Measurements from ENCODE around the gene LSM10. TPM values are rescaled to one million over a fixed set of nuclear protein-coding genes. Genes with fewer than 3 reads are reported as not detected.

Gene LSM10
- total RNA-seq, 1 experiment from 2014 or later, result 42.2 TPM

DNA sequence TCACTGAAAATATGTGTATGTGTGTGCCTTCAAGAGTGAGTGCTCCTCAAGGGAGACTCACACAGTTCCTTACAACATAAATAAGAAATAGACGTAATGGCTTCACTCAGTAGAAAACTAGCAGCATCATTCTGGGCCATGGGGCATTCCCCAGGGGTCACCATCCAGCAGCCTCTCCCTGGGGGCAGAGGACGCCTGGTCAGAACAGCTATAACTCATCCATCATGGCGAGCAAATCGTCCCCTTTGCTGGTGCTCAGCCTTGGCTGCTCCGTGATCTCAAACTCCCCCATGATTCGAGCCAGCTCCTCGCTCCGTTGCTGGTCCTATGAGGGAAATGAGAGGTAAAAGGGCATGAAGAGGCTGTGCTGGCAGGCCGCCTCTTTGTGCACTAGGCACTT is 20.2 kb upstream of the LSM10 start:
- no peaks in the 10 kb centered on the region for H3K27me3 Mint-ChIP-seq (ENCODE audit: low read depth)
- TF ChIP-seq, protein P1, sequence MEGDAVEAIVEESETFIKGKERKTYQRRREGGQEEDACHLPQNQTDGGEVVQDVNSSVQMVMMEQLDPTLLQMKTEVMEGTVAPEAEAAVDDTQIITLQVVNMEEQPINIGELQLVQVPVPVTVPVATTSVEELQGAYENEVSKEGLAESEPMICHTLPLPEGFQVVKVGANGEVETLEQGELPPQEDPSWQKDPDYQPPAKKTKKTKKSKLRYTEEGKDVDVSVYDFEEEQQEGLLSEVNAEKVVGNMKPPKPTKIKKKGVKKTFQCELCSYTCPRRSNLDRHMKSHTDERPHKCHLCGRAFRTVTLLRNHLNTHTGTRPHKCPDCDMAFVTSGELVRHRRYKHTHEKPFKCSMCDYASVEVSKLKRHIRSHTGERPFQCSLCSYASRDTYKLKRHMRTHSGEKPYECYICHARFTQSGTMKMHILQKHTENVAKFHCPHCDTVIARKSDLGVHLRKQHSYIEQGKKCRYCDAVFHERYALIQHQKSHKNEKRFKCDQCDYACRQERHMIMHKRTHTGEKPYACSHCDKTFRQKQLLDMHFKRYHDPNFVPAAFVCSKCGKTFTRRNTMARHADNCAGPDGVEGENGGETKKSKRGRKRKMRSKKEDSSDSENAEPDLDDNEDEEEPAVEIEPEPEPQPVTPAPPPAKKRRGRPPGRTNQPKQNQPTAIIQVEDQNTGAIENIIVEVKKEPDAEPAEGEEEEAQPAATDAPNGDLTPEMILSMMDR (conservative IDR thresholded peaks at IDR 0.05), result no peak
- H3K36me3 Mint-ChIP-seq (ENCODE audit: insufficient read depth in 1 of 3, low read depth in 3 of 3), result peaks cover 0 to 3% (median 0%) of the 10 kb centered on the region in 3 experiments; a peak in 1 of 7 replicates
- peaks cover 10 to 12% of the 10 kb centered on the region in 2 experiments for H3K4me1 Mint-ChIP-seq
- H2BK5ac ChIP-seq (ENCODE audit: insufficient read length, low read length), result no peak overlapping the region
- H3K23ac ChIP-seq (ENCODE audit: insufficient read length, low read depth, low read length), result no peak overlapping the region
- H3K27ac Mint-ChIP-seq, result 0 out of 7 replicates have a peak overlapping the region, but pooled peaks of 1 of the 3 experiments have one; percentile 53
- H3K9me3 ChIP-seq (ENCODE audit: control insufficient read depth, low read depth, low read length), result no peaks in the 10 kb centered on the region
- H4K5ac ChIP-seq (ENCODE audit: insufficient read length, low read depth, low read length), result no peak overlapping the region
- no peak overlapping the region for H2BK15ac ChIP-seq (ENCODE audit: low read depth, low read length)
- H3K18ac ChIP-seq (ENCODE audit: insufficient read length, low read depth, low read length), result no peak overlapping the region
- H2AFZ ChIP-seq (ENCODE audit: low read length), result no peak overlapping the region
- H2BK12ac ChIP-seq (ENCODE audit: insufficient read length, low read depth, low read length), result no peak overlapping the region
- H4K91ac ChIP-seq (ENCODE audit: insufficient read length, low read depth, low read length), result no peak overlapping the region
- no peak overlapping the region for H3T11ph ChIP-seq (ENCODE audit: low read length)
- no peak overlapping the region for H3K9ac ChIP-seq (ENCODE audit: extremely low read depth, insufficient read length, low read length)
- no peak overlapping the region for H3K4ac ChIP-seq (ENCODE audit: low read depth, low read length)
- DNase-seq, result no peak
- H3K4me3 Mint-ChIP-seq, result no peak overlapping the region
- H3K23me2 ChIP-seq (ENCODE audit: insufficient read length, low read depth, low read length, poor library complexity, severe bottlenecking), result no peaks in the 10 kb centered on the region
- no peaks in the 10 kb centered on the region for H3K79me1 ChIP-seq (ENCODE audit: insufficient read depth, low read depth, low read length, poor library complexity, severe bottlenecking)
- H2BK120ac ChIP-seq (ENCODE audit: low read depth, low read length, poor library complexity, severe bottlenecking), result no peak overlapping the region
- no peak overlapping the region for H3K27ac ChIP-seq (ENCODE audit: insufficient read length, low read depth, low read length)
- no peaks in the 10 kb centered on the region for H3K27me3 ChIP-seq (ENCODE audit: insufficient read depth, low read length)
- H2BK20ac ChIP-seq (ENCODE audit: low read depth, low read length, poor library complexity, severe bottlenecking), result no peak overlapping the region
- no peak overlapping the region for H2AK5ac ChIP-seq (ENCODE audit: insufficient read length, low read length)
- no peak overlapping the region for H3K56ac ChIP-seq (ENCODE audit: insufficient read length, low read depth, low read length)
- WGBS (ENCODE audit: extremely low coverage, insufficient read length, low lambda C conversion rate), result no CpG with 5 or more reads among the region's 9 CpGs
- H4K8ac ChIP-seq (replicated peaks; ENCODE audit: insufficient read length, low read depth, low read length), result no peak overlapping the region
- no peaks in the 10 kb centered on the region; a peak in 2 of 5 replicates for H3K9me3 Mint-ChIP-seq
- no peak overlapping the region for H3K14ac ChIP-seq (ENCODE audit: insufficient read depth, low read length)
- no peaks in the 10 kb centered on the region for H3K79me2 ChIP-seq (ENCODE audit: insufficient read depth, low read length)
- H3K4me2 ChIP-seq (ENCODE audit: insufficient read depth, insufficient read length, low read length), result no peak overlapping the region
- H3K4me1 ChIP-seq (ENCODE audit: insufficient read depth, low read length), result no peaks in the 10 kb centered on the region
- no peaks in the 10 kb centered on the region for H4K20me1 ChIP-seq (ENCODE audit: control insufficient read depth, insufficient read depth, insufficient read length)
